ENCODE measurements around the gene ATF3.
A peak's percentile ranks its signal among the peaks of the same experiment; 100 is the strongest.

Gene ATF3

GRCh38 chr1:212586206-212587015 is 22.1 kb upstream of the ATF3 start:
- TF ChIP-seq BACH2 (CRISPR knock-in tag; IDR thresholded peaks at IDR 0.05; ENCODE audit: borderline replicate concordance): no peak
- ATAC-seq: no peak

GRCh38 chr1:212587016-212587887 is 21.3 kb upstream of the ATF3 start:
- TF ChIP-seq ZNF70 (CRISPR knock-in tag; IDR thresholded peaks at IDR 0.05): no peak
- peak; percentile 66 for ATAC-seq

DNA sequence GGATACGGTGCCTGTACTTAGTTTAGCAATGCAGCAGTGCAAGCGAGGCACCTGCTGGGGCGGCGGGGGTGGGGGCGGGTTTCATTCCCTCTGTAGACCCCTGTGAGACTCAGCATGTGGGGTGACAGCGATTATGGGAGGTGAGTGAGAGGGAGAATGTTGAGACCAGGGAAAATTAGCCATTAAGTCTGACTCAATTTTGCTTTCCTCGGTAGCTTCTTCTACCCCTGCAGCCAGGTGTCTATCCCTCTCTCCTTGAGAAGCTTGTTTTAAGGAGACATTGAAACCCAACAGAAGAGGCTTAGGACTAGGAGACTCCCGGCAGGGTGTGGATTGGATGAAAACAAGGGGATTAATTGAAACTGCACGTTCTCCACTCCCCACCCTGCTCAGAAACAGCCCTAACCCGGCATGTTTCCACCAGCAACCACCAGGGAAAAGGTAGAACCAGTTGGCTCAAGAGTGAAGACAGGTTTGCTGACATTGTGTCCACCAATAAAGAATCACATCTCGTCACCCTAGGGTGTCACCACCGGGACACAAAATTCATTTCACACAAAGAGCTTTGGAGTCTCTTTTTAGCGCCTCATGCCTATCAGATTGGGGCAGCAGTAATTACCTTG is 20.6 kb upstream of the ATF3 start:
- no peak for TF ChIP-seq ISL1 (CRISPR knock-in tag; IDR thresholded peaks at IDR 0.05)
- TF ChIP-seq SNAI2 (CRISPR knock-in tag; IDR thresholded peaks at IDR 0.05): no peak
- TF ChIP-seq BACH2 (CRISPR knock-in tag; IDR thresholded peaks at IDR 0.05; ENCODE audit: borderline replicate concordance): no peak
- TF ChIP-seq RARB (CRISPR knock-in tag; IDR thresholded peaks at IDR 0.05): no peak
- no peak for TF ChIP-seq OSR1 (CRISPR knock-in tag; IDR thresholded peaks at IDR 0.05)
- no peak for TF ChIP-seq ZNF70 (CRISPR knock-in tag; IDR thresholded peaks at IDR 0.05)
- TF ChIP-seq ZNF565 (CRISPR knock-in tag; conservative IDR thresholded peaks at IDR 0.05; ENCODE audit: low read depth): no peak
- TF ChIP-seq ESRRG (CRISPR knock-in tag; IDR thresholded peaks at IDR 0.05): no peak
- no peak for TF ChIP-seq CSRNP3 (CRISPR knock-in tag; IDR thresholded peaks at IDR 0.05)
- TF ChIP-seq TCF4 (CRISPR knock-in tag; IDR thresholded peaks at IDR 0.05; ENCODE audit: borderline replicate concordance): no peak
- TF ChIP-seq, protein P1, sequence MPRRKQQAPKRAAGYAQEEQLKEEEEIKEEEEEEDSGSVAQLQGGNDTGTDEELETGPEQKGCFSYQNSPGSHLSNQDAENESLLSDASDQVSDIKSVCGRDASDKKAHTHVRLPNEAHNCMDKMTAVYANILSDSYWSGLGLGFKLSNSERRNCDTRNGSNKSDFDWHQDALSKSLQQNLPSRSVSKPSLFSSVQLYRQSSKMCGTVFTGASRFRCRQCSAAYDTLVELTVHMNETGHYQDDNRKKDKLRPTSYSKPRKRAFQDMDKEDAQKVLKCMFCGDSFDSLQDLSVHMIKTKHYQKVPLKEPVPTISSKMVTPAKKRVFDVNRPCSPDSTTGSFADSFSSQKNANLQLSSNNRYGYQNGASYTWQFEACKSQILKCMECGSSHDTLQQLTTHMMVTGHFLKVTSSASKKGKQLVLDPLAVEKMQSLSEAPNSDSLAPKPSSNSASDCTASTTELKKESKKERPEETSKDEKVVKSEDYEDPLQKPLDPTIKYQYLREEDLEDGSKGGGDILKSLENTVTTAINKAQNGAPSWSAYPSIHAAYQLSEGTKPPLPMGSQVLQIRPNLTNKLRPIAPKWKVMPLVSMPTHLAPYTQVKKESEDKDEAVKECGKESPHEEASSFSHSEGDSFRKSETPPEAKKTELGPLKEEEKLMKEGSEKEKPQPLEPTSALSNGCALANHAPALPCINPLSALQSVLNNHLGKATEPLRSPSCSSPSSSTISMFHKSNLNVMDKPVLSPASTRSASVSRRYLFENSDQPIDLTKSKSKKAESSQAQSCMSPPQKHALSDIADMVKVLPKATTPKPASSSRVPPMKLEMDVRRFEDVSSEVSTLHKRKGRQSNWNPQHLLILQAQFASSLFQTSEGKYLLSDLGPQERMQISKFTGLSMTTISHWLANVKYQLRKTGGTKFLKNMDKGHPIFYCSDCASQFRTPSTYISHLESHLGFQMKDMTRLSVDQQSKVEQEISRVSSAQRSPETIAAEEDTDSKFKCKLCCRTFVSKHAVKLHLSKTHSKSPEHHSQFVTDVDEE (CRISPR knock-in tag; IDR thresholded peaks at IDR 0.05): no peak
- no peak for TF ChIP-seq TOX (CRISPR knock-in tag; IDR thresholded peaks at IDR 0.05; ENCODE audit: borderline replicate concordance)
- no peak for ATAC-seq

DNA sequence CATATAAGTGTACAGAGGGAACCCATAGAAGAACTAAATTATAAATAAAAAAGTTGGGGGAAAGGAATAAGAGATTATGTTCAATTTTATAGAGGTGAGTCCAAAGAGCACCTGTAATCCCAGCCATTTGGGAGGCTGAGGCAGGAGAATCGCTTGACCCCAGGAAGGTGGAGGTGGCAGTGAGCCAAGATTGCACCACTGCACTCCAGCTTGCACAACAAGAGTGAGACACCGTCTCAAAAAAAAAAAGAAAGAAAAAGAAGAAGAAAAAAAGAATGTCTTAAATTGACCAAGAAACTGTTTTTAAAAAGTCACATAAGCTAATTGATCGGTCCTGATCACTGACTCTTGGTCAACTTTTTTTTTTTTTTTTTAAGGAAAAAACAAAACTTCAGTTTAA is 19.1 kb upstream of the ATF3 start:
- TF ChIP-seq TCF4 (CRISPR knock-in tag; IDR thresholded peaks at IDR 0.05; ENCODE audit: borderline replicate concordance): no peak
- TF ChIP-seq SNAI2 (CRISPR knock-in tag; IDR thresholded peaks at IDR 0.05): no peak
- no peak for TF ChIP-seq ARNTL (CRISPR knock-in tag; IDR thresholded peaks at IDR 0.05; ENCODE audit: borderline replicate concordance, low read depth)
- TF ChIP-seq, protein P2, sequence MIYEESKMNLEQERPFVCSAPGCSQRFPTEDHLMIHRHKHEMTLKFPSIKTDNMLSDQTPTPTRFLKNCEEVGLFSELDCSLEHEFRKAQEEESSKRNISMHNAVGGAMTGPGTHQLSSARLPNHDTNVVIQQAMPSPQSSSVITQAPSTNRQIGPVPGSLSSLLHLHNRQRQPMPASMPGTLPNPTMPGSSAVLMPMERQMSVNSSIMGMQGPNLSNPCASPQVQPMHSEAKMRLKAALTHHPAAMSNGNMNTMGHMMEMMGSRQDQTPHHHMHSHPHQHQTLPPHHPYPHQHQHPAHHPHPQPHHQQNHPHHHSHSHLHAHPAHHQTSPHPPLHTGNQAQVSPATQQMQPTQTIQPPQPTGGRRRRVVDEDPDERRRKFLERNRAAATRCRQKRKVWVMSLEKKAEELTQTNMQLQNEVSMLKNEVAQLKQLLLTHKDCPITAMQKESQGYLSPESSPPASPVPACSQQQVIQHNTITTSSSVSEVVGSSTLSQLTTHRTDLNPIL (CRISPR knock-in tag; IDR thresholded peaks at IDR 0.05; ENCODE audit: low read depth): no peak
- no peak for TF ChIP-seq BACH2 (CRISPR knock-in tag; IDR thresholded peaks at IDR 0.05; ENCODE audit: borderline replicate concordance)
- no peak for TF ChIP-seq CSRNP3 (CRISPR knock-in tag; IDR thresholded peaks at IDR 0.05)
- no peak for TF ChIP-seq ZFP3 (CRISPR knock-in tag; IDR thresholded peaks at IDR 0.05)
- TF ChIP-seq PPARA (CRISPR knock-in tag; IDR thresholded peaks at IDR 0.05; ENCODE audit: borderline replicate concordance): no peak
- TF ChIP-seq CSDC2 (CRISPR knock-in tag; IDR thresholded peaks at IDR 0.05): no peak
- no peak for TF ChIP-seq ZNF565 (CRISPR knock-in tag; conservative IDR thresholded peaks at IDR 0.05; ENCODE audit: low read depth)
- no peak for TF ChIP-seq TOX (CRISPR knock-in tag; IDR thresholded peaks at IDR 0.05; ENCODE audit: borderline replicate concordance)
- ATAC-seq: no peak

Data from SK-N-SH treated with all-trans-retinoic acid at 6 μM for 48 hours (cell line).